ENCODE data around the gene SH3RF1. TPM values are rescaled to one million over a fixed set of nuclear protein-coding genes. Genes with fewer than 3 reads are reported as not detected.

SH3RF1 gene
- total RNA-seq, 1 donor from 2014 or later = 21.6 TPM

DNA sequence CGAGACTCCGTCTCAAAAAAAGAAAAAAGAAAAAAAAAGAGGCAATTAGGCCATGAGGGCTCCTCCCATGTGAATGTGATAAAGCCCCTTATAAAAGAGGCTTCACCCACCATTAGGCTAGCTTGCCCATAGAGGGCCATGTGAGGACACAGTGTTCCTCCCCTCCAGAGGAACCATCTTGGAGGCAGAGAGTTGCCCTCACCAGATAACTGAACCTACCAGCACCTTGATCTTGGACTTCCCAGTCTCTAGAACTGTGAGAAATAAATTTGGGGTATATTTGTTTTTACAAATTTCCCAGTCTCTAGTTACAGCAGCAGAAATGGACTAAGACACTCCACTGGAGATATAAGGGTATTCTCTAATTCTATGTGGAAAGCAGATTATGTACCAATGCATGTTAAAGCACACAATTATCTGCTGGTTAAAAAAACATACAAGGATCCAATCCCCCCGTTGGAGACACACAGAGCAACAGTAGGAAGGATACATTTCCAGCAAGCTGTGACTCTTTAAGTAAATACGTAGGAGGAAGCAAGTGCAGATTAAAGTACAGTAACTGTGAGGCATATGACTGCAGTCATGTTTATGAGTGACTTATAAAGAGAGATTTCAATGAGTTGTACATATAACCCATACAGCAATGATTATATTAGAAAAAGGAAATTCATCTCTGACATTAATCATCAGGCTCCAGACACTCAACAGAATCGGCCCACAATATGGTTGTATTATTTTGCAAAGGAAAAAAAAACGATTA is 21.4 kb downstream of the SH3RF1 start:
- peaks cover 13% of the 10 kb centered on the region for H3K36me3 Mint-ChIP-seq
- H3K9me3 Mint-ChIP-seq = no peaks in the 10 kb centered on the region
- H3K4me1 Mint-ChIP-seq (ENCODE audit: unreplicated experiment) = peaks cover 71% of the 10 kb centered on the region
- H3K27ac Mint-ChIP-seq = peak overlapping the region; percentile 92
- peak overlapping the region; percentile 1 for H3K4me3 Mint-ChIP-seq
- H3K27me3 Mint-ChIP-seq = no peaks in the 10 kb centered on the region
- DNase-seq (ENCODE audit: extremely low spot score, unreplicated experiment) = no peak
- TF ChIP-seq, protein P1, sequence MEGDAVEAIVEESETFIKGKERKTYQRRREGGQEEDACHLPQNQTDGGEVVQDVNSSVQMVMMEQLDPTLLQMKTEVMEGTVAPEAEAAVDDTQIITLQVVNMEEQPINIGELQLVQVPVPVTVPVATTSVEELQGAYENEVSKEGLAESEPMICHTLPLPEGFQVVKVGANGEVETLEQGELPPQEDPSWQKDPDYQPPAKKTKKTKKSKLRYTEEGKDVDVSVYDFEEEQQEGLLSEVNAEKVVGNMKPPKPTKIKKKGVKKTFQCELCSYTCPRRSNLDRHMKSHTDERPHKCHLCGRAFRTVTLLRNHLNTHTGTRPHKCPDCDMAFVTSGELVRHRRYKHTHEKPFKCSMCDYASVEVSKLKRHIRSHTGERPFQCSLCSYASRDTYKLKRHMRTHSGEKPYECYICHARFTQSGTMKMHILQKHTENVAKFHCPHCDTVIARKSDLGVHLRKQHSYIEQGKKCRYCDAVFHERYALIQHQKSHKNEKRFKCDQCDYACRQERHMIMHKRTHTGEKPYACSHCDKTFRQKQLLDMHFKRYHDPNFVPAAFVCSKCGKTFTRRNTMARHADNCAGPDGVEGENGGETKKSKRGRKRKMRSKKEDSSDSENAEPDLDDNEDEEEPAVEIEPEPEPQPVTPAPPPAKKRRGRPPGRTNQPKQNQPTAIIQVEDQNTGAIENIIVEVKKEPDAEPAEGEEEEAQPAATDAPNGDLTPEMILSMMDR (conservative IDR thresholded peaks at IDR 0.05) = no peak

DNA sequence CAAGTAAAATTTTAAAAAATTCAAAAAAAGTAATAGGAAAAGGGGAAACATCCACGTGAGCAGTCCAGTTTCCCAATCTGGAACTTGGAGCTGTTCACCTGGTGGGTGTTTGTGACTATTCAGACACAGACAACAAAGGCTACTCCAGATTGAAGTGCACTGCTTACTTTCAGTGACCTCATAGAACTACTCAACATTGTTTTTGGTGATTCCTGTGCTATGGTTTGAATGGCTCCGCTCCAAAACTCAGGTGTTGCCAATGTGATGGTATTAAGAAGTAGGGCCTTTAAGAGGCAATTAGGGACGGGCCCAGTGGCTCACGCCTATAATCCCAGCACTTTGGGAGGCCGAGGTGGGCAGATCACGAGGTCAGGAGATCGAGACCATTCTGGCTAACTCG is 22.1 kb downstream of the SH3RF1 start:
- Mint-ChIP-seq H3K4me1 (ENCODE audit: unreplicated experiment) (peaks cover 71% of the 10 kb centered on the region), H3K9me3 (no peaks in the 10 kb centered on the region), H3K36me3 (peaks cover 13% of the 10 kb centered on the region), H3K4me3 (no peak overlapping the region), H3K27ac (no peak overlapping the region), H3K27me3 (no peaks in the 10 kb centered on the region)
- no peak for DNase-seq (ENCODE audit: extremely low spot score, unreplicated experiment)
- TF ChIP-seq, protein P1 (conservative IDR thresholded peaks at IDR 0.05) = no peak

DNA sequence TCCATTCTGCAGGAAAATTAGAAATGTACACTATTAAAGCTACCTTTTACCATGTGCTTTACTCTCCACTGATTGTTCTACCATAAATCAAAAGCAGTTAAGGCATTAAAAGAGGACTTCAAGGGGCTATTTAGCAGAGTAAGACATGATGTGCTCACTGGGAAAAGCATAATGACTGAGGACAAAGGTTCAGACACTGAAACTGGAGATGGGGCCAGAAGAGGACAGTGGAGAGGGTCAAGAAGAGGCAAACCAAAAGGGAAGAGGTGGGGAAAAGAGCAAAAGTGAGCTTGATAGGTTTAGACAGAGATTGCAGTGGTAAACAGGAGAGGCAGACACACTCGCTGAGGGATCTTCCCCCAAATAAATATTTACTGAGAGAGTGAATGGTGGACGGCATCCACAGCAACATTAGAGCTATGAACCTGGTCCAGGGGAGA is 23.8 kb downstream of the SH3RF1 start:
- Mint-ChIP-seq H3K4me1 (ENCODE audit: unreplicated experiment) (peaks cover 57% of the 10 kb centered on the region), H3K27ac (peak overlapping the region; percentile 25)

DNA sequence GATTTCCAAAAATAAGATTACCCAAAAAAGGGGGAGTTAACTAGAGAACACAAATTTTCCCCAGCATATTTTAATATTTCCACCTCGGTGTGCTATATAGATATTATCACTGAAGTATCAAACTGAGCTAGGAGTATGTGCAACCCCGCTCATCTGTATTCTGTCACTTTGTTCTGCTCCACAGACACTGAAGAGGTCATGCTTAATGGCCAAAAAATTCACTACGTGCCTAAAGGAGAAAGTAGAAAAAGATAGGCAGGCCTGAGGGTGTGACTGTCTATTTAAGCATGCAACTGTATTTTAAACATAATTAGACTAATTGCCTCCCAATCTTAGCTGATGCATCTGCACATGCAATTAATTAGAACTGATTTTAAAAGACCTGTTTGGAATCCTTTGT is 24.5 kb downstream of the SH3RF1 start:
- Mint-ChIP-seq H3K9me3 (no peaks in the 10 kb centered on the region), H3K36me3 (peaks cover 17% of the 10 kb centered on the region), H3K27ac (no peak overlapping the region), H3K4me3 (no peak overlapping the region), H3K4me1 (ENCODE audit: unreplicated experiment) (peaks cover 54% of the 10 kb centered on the region), H3K27me3 (no peaks in the 10 kb centered on the region)
- TF ChIP-seq, protein P1 (conservative IDR thresholded peaks at IDR 0.05) = no peak
- no peak for DNase-seq (ENCODE audit: extremely low spot score, unreplicated experiment)

More for the DNA sequence above, 23.8 kb downstream of the SH3RF1 start:
- H3K4me3 Mint-ChIP-seq = peak overlapping the region; percentile 14
- peaks cover 17% of the 10 kb centered on the region for H3K36me3 Mint-ChIP-seq
- no peaks in the 10 kb centered on the region for H3K27me3 Mint-ChIP-seq
- no peak for DNase-seq (ENCODE audit: extremely low spot score, unreplicated experiment)
- H3K9me3 Mint-ChIP-seq = no peaks in the 10 kb centered on the region
- TF ChIP-seq, protein P1 (conservative IDR thresholded peaks at IDR 0.05) = no peak

DNA sequence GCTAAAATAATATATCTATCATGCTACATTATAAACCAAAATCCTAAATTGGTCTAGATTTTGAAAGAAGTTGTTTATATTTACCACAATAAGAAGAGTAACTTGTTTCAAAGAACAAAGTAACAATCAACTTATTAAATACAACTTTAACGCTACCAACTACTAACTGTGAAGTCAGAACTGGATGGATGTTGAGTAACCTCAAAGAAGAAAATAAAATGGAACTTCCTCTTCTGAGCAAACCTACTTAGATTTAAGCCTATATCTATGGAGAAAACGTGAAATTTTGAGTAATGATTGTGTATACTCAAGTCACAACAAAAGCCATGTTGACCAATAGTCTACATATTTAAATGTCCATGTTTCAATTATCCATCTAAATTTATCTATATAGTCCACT is 25.7 kb downstream of the SH3RF1 start:
- Mint-ChIP-seq H3K27me3 (no peaks in the 10 kb centered on the region), H3K4me3 (no peak overlapping the region), H3K4me1 (ENCODE audit: unreplicated experiment) (peaks cover 51% of the 10 kb centered on the region), H3K36me3 (peaks cover 17% of the 10 kb centered on the region), H3K27ac (no peak overlapping the region), H3K9me3 (no peaks in the 10 kb centered on the region)
- DNase-seq (ENCODE audit: extremely low spot score, unreplicated experiment) = no peak
- TF ChIP-seq, protein P1 (conservative IDR thresholded peaks at IDR 0.05) = no peak

Measured in type B pancreatic cell (in vitro differentiated cells).